Activated CD8-positive, alpha-beta memory T cell treated with anti-CD3 and anti-CD28 coated beads for 1 hour (primary cell): ENCODE results near the gene PTGES3.
"Not testable (repeated sequence)": the region's sequence is repeated elsewhere in the genome, so short reads cannot be mapped to it uniquely, and the experiment has no call there.

Source experiments
- DNase-seq, 2 donors: peaks; one replicate each; pipeline ENCODE4 v3.0.0-alpha.2; 2020; ENCODE audit warnings: low read depth in 1 of 2; ENCODE audit errors: extremely low read depth in 1 of 2

The PTGES3 gene

GRCh38 chr12:56658921-56659320 lies 29.2 kb downstream of the PTGES3 start:
- no peak for DNase-seq

- no peak for DNase-seq
Observed at GRCh38 chr12:56657416-56658379, 30.4 kb downstream of the PTGES3 start.

- DNase-seq, result not testable (repeated sequence)
Observed at GRCh38 chr12:56653781-56654180, 34.3 kb downstream of the PTGES3 start.

GRCh38 chr12:56648023-56648422 lies 40.1 kb downstream of the PTGES3 start:
- DNase-seq, result not testable (repeated sequence)

GRCh38 chr12:56645717-56646446 lies 42.2 kb downstream of the PTGES3 start, which contains the start of gene ATP5F1B:
Gene ATP5F1B, minus strand, starts transcription at chr12:56645984. Its CDS starts 21 bp downstream, at chr12:56645963.
- DNase-seq, result peak; percentile 76 to 83

- no peak for DNase-seq
Observed at GRCh38 chr12:56645201-56645716, 42.8 kb downstream of the PTGES3 start.

- DNase-seq, result no peak
Observed at GRCh38 chr12:56644654-56645053, 43.4 kb downstream of the PTGES3 start.

GRCh38 chr12:56641219-56641618 lies 46.9 kb downstream of the PTGES3 start:
- DNase-seq, result no peak

GRCh38 chr12:56637621-56638020 lies 50.5 kb downstream of the PTGES3 start:
- no peak for DNase-seq

- DNase-seq, result peak; percentile 90 to 96
Observed at GRCh38 chr12:56636675-56637540, 51.2 kb downstream of the PTGES3 start.

GRCh38 chr12:56635806-56636674 lies 52.0 kb downstream of the PTGES3 start:
- peak; percentile 55 to 70 for DNase-seq

GRCh38 chr12:56634837-56635791 lies 53.0 kb downstream of the PTGES3 start:
- peak in 1 of 2 donors; percentile 42 for DNase-seq

- DNase-seq, result no peak
Observed at GRCh38 chr12:56634242-56634836, 53.7 kb downstream of the PTGES3 start.

GRCh38 chr12:56633468-56634241 lies 54.4 kb downstream of the PTGES3 start:
- DNase-seq, result no peak

GRCh38 chr12:56632701-56633467 lies 55.2 kb downstream of the PTGES3 start:
- no peak for DNase-seq
